Ovary (tissue), 9 donors: ENCODE results near the gene KIAA1671. TPM values are rescaled to one million over a fixed set of nuclear protein-coding genes. Genes with fewer than 3 reads are reported as not detected.

Experiments used
- DNase-seq, 5 donors: peaks; one replicate each; pipeline ENCODE4 v3.0.0-alpha.2; 2019 to 2020
- H3K27ac ChIP-seq, 2 donors: fragments of 200-600 bp; one replicate each; pipeline versions ENCODE4 v1.5.1 to v1.8.0; 2019 to 2022
- H3K27me3 ChIP-seq: fragments of 200-600 bp; one replicate; pipeline ENCODE4 v1.8.0; 2022
- H3K36me3 ChIP-seq: fragments of 200-600 bp; sonication (generic); one replicate; pipeline ENCODE4 v1.5.1; 2019
- H3K4me1 ChIP-seq: one replicate; pipeline ENCODE4 v1.8.1; 2013; ENCODE audit warnings: mild to moderate bottlenecking, moderate library complexity; ENCODE audit not compliant: insufficient read depth
- H3K4me3 ChIP-seq: fragments of 200-600 bp; sonication (generic); one replicate; pipeline ENCODE4 v1.5.1; 2017
- H3K9me3 ChIP-seq, 2 donors: fragments of 200-600 bp in 1 of 2; sonication (generic) in 1 of 2; one replicate each; pipeline versions ENCODE4 v1.5.1 to v1.8.1; 2013 to 2019; ENCODE audit warnings: mild to moderate bottlenecking in 1 of 2, moderate library complexity in 1 of 2
- EP300 ChIP-seq: sonication (generic); formaldehyde crosslinking; IDR thresholded peaks from one replicate; pipeline ENCODE4 v1.6.1; 2017; ENCODE audit warnings: antibody characterized with exemption
- POLR2A ChIP-seq: fragments of 450-650 bp; IDR thresholded peaks from one replicate; pipeline ENCODE4 v1.6.1; 2017; ENCODE audit warnings: antibody characterized with exemption, mild to moderate bottlenecking, moderate library complexity
- WGBS, 3 donors: extraction: QIAGEN DNeasy Blood & Tissue Kit in 1 of 3; methylation state at CpG; one replicate each; pipeline versions ENCODE4 v1.1.5 to v1.1.7; 2013 to 2017; 5-methylcytosine and 5-hydroxymethylcytosine counted together
- intact Hi-C, 4 donors: fragments of 100-400 bp; cut with DNase I; formaldehyde crosslinking; loops; one replicate each; pipeline versions ENCODE4 v1.11.0 to v1.15.1; 2022 to 2023
- polyA plus RNA-seq, 2 donors: library from polyadenylated mRNA; stranded (reverse); fragments of 200-250 nt in 1 of 2; fragments of 350-450 nt in 1 of 2; fragmentation: Illumina TruSeq in 1 of 2; extraction: RNeasy Lipid Tissue Mini Kit (QIAGEN cat#74804) in 1 of 2; gene quantifications; one replicate each; pipeline ENCODE4 v1.2.3, GENCODE V29; 2013 to 2014
- total RNA-seq, 7 donors: library from RNA; depleted of rRNA in 2 of 7; stranded (reverse); fragments of >200 nt in 2 of 7; fragmentation: NEBNext Ultra II Directional in 3 of 7; extraction: Animal tissue kit (Norgen Biotek cat#: 25700) in 3 of 7; gene quantifications; one replicate each; pipeline versions ENCODE4 v1.1.0 to v1.2.4, GENCODE V29; 2016 to 2023
- TF ChIP-seq, protein P1 (sequence below), 3 donors: fragments of 450-650 bp in 2 of 3; fragments of 200-600 bp in 1 of 3; IDR thresholded peaks; one replicate each; pipeline versions ENCODE4 v1.5.1 to v1.8.0; 2016 to 2022; ENCODE audit warnings: antibody characterized with exemption in 3 of 3, mild to moderate bottlenecking in 1 of 3
- donor health status: DM: no; HTN: no; CAD: no; lungs with moderate emphysema.
- donor health status: DM: no; HTN: no; CAD: no.
- donor health status: Bipolar disorder and iron deficiency.
- donor health status: DM: yes; HTN: yes; CAD: no.
- donor health status: DM: no; HTN: no; CAD: no.
- donor health status: DM: yes; HTN: yes; CAD: no.

KIAA1671 gene
- total and polyA plus RNA-seq, 9 donors = 9.8 to 27.9 (median 24.5) TPM

DNA sequence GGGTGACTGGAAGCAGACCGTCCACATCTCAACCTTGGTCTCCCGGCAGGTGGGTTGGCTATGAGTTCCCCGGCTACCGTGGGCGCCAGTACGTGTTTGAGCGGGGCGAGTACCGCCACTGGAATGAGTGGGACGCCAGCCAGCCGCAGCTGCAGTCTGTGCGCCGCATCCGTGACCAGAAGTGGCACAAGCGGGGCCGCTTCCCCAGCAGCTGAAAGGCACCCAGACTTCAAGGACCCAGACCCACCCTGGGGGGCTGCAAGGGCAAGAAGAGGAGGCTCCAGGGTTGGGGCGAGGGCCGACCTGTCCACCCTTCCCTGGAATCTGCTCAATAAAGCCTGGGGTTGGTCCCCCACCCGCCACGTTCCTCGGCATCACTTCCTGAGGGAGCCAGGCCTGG, 254.5 kb downstream of the KIAA1671 start:
- Histone ChIP-seq H3K27ac (no peak overlapping the region), H3K4me1 (no peaks in the 10 kb centered on the region), H3K4me3 (no peak overlapping the region), H3K9me3 (no peaks in the 10 kb centered on the region), H3K36me3 (no peaks in the 10 kb centered on the region), H3K27me3 (no peaks in the 10 kb centered on the region)
- DNase-seq = no peak
- intact Hi-C loops = no loop called here
- WGBS, 3 donors = 84 to 88% (median 85%) methylated on average over 21 of the region's 21 CpGs
- TF ChIP-seq, protein P1, sequence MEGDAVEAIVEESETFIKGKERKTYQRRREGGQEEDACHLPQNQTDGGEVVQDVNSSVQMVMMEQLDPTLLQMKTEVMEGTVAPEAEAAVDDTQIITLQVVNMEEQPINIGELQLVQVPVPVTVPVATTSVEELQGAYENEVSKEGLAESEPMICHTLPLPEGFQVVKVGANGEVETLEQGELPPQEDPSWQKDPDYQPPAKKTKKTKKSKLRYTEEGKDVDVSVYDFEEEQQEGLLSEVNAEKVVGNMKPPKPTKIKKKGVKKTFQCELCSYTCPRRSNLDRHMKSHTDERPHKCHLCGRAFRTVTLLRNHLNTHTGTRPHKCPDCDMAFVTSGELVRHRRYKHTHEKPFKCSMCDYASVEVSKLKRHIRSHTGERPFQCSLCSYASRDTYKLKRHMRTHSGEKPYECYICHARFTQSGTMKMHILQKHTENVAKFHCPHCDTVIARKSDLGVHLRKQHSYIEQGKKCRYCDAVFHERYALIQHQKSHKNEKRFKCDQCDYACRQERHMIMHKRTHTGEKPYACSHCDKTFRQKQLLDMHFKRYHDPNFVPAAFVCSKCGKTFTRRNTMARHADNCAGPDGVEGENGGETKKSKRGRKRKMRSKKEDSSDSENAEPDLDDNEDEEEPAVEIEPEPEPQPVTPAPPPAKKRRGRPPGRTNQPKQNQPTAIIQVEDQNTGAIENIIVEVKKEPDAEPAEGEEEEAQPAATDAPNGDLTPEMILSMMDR (IDR thresholded peaks at IDR 0.05) = no peak
- TF ChIP-seq EP300 (no peak), POLR2A (no peak)

DNA sequence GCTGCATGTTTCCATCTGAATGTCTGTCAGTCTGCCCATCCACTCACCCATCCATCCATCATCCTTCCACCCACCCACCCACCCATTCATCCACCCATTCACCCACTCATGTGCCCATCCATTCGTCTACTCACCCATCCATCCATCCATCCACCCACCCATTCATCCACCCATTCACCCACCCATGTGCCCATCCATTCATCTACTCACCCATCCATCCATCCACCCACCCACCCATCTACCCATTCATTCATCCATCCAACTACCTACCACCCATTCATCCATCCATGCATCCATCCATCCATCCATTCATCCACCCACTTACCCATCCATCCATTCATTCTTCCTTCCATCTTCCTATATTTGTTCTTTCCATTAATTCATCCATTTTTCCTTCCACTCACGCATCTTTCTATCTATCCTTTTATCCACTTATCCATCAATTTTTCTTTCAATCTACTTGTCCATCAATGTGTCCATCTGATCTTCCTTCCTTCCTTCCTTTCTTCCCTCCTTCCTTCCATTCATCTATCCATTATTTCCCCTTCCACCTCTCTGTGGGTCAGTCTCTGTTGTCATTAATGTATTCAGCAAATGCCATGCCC, 255.1 kb downstream of the KIAA1671 start:
- no peaks in the 10 kb centered on the region for H3K36me3 ChIP-seq
- no peaks in the 10 kb centered on the region for H3K27me3 ChIP-seq
- no peak overlapping the region for H3K27ac ChIP-seq
- no peaks in the 10 kb centered on the region for H3K9me3 ChIP-seq
- no peak for DNase-seq
- no peaks in the 10 kb centered on the region for H3K4me1 ChIP-seq
- TF ChIP-seq, protein P1 (IDR thresholded peaks at IDR 0.05) = no peak
- TF ChIP-seq POLR2A = no peak
- no peak for TF ChIP-seq EP300
- 73 to 96% (median 87%) methylated on average over 1 to 2 of the region's 2 CpGs for WGBS, 3 donors
- intact Hi-C loops = no loop called here
- H3K4me3 ChIP-seq = no peak overlapping the region

- WGBS, 3 donors = 79 to 90% (median 83%) methylated on average over 2 of the region's 2 CpGs
- Histone ChIP-seq H3K4me3 (no peak overlapping the region), H3K4me1 (no peaks in the 10 kb centered on the region), H3K27me3 (no peaks in the 10 kb centered on the region), H3K27ac (no peak overlapping the region), H3K36me3 (no peaks in the 10 kb centered on the region), H3K9me3 (no peaks in the 10 kb centered on the region)
- TF ChIP-seq, protein P1 (IDR thresholded peaks at IDR 0.05) = no peak
- TF ChIP-seq EP300 (no peak), POLR2A (no peak)
- DNase-seq = no peak
- intact Hi-C loops = no loop called here
Measured at GRCh38 chr22:25208328-25208727, 255.8 kb downstream of the KIAA1671 start.

DNA sequence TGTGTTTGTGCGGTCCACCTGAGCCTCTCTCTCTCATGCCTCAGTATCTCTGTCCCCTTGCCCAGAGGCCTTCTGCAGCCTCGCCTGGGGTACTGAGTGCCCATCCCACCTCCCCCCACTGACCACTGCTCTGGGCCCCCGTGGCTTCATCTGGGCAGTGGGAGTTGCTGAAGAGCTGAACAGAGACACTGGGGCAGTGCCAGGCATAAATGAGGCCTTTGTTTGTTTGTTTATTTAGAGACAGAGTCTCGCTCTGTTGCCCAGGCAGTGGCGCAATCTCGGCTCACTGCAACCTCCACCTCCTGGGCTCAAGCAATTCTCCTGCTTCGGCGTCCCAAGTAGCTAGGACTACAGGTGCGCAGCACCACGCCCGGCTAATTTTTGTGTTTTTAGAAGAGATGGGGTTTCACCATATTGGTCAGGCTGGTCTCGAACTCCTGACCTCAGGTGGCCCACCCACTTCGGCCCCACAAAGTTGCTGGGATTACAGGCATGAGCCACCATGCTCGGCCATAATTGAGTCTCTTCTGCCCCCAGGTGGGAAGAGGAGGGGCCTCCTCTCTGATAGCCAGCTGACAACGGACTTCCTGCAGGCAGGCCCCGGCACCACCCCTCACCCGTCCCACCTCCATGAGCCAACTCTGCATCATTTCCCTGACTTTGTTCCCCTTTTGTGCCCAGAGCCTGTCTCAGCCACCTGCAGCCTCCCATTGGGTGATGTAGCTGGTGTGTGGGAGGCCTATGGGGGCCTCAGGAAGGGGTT, 256.4 kb downstream of the KIAA1671 start:
- TF ChIP-seq, protein P1 (IDR thresholded peaks at IDR 0.05) = no peak
- no peak for TF ChIP-seq POLR2A
- TF ChIP-seq EP300 = no peak
- 71 to 77% (median 77%) methylated on average over 16 to 17 of the region's 17 CpGs for WGBS, 3 donors
- no peak for DNase-seq
- intact Hi-C loops = no loop called here
- no peaks in the 10 kb centered on the region for H3K27me3 ChIP-seq
- no peaks in the 10 kb centered on the region for H3K9me3 ChIP-seq
- H3K36me3 ChIP-seq = no peaks in the 10 kb centered on the region
- H3K4me3 ChIP-seq = no peak overlapping the region
- no peak overlapping the region for H3K27ac ChIP-seq
- no peaks in the 10 kb centered on the region for H3K4me1 ChIP-seq
